HG03045 (cell line): ENCODE data around the gene PTEN.

Experiments
- ATAC-seq: cut with Tn5 transposase; IDR thresholded peaks from one replicate; pipeline ENCODE4 v1.9.1; 2021; ENCODE audit warnings: mild to moderate bottlenecking, moderate library complexity; ENCODE audit not compliant: unreplicated experiment

PTEN gene

GRCh38 chr10:87915989-87916388 is 52.6 kb downstream of the PTEN start:
- ATAC-seq: no peak

GRCh38 chr10:87916515-87916914 is 53.1 kb downstream of the PTEN start:
- ATAC-seq: no peak

- ATAC-seq: no peak
Observed at GRCh38 chr10:87918254-87918859, 54.9 kb downstream of the PTEN start.

- no peak for ATAC-seq
Observed at GRCh38 chr10:87920538-87920937, 57.1 kb downstream of the PTEN start.

- no peak for ATAC-seq
Observed at GRCh38 chr10:87921931-87922688, 58.7 kb downstream of the PTEN start.

GRCh38 chr10:87923233-87923632 is 59.8 kb downstream of the PTEN start:
- ATAC-seq: no peak

GRCh38 chr10:87925570-87925969 is 62.1 kb downstream of the PTEN start:
- ATAC-seq: no peak

- no peak for ATAC-seq
Observed at GRCh38 chr10:87927091-87927490, 63.7 kb downstream of the PTEN start.

GRCh38 chr10:87928996-87929395 is 65.6 kb downstream of the PTEN start:
- ATAC-seq: no peak

- ATAC-seq: no peak
Observed at GRCh38 chr10:87930141-87930540, 66.7 kb downstream of the PTEN start.

GRCh38 chr10:87930934-87931835 is 67.8 kb downstream of the PTEN start:
- ATAC-seq: no peak

- ATAC-seq: no peak
Observed at GRCh38 chr10:87931836-87932230, 68.4 kb downstream of the PTEN start.

- no peak for ATAC-seq
Observed at GRCh38 chr10:87935290-87936141, 72.1 kb downstream of the PTEN start.

GRCh38 chr10:87940210-87940609 is 76.8 kb downstream of the PTEN start:
- no peak for ATAC-seq

- ATAC-seq: no peak
Observed at GRCh38 chr10:87942884-87943527, 79.6 kb downstream of the PTEN start.

- ATAC-seq: no peak
Observed at GRCh38 chr10:87945984-87946383, 82.6 kb downstream of the PTEN start.

GRCh38 chr10:87952612-87953011 is 89.2 kb downstream of the PTEN start:
- ATAC-seq: no peak

GRCh38 chr10:87956055-87956454 is 92.6 kb downstream of the PTEN start:
- ATAC-seq: no peak

- no peak for ATAC-seq
Observed at GRCh38 chr10:87957702-87958101, 94.3 kb downstream of the PTEN start.

GRCh38 chr10:87960230-87960629 is 96.8 kb downstream of the PTEN start:
- ATAC-seq: no peak
